K562 (cell line): ENCODE measurements around the gene CCDC85C. TPM values are rescaled to one million over a fixed set of nuclear protein-coding genes. Genes with fewer than 3 reads are reported as not detected.

Experiments
- ATAC-seq: fragments of 200-7000 bp; cut with Tn5 transposase; 3 replicates; pipeline ENCODE4 v1.9.1; 2020; ENCODE audit warnings: moderate library complexity
- BruUV-seq: library from RNA; stranded (reverse); fragments of 400-500 nt; replicated peaks from 2 replicates; lab custom pipeline; 2021; lab: Mats Ljungman, UMichigan
- CTCF ChIA-PET: fragments of 300-600 bp; formaldehyde crosslinking; extraction: SDS; loops from one replicate; lab custom pipeline; 2021; ENCODE audit warnings: low intra/inter-chr PET ratio; lab: Yijun Ruan, JAX
- POLR2A ChIA-PET: fragments of 300-600, 350-650 bp; sonication (Branson Sonifier 250); formaldehyde crosslinking; extraction: SDS; loops from one replicate; lab custom pipeline; 2021; ENCODE audit warnings: antibody characterized with exemption, inconsistent platforms; lab: Yijun Ruan, JAX
- DNase-seq, 4 experiments: peaks; one replicate each; pipeline versions ENCODE4 v3.0.0 to v3.0.0-alpha.2; 2011 to 2018; ENCODE audit warnings: low spot score in 3 of 4, mixed read lengths in 3 of 4; ENCODE audit errors: extremely low read depth in 1 of 4
- FAIRE-seq: peaks from 2 replicates; lab custom pipeline; 2011; peaks lifted over from hg19 to GRCh38; lab: Jason Lieb, UNC
- H2AFZ ChIP-seq: 2 replicates; pipeline ENCODE4 v1.6.0; 2011; ENCODE audit warnings: low read depth, low read length, control low read depth, inconsistent platforms
- H3K27ac ChIP-seq: fragments of 200-600 bp; 3 replicates; pipeline ENCODE4 v1.8.0; 2011; ENCODE audit warnings: low read depth, mild to moderate bottlenecking, control low read depth, inconsistent platforms, low read length, moderate library complexity, mixed read lengths; ENCODE audit errors: extremely low read depth
- H3K27me3 ChIP-seq, 2 experiments: fragments of 300-600 bp in 1 of 2; 2 replicates in 1 of 2; 3 replicates in 1 of 2; pipeline versions ENCODE4 v1.6.0 to v1.8.0; 2011; ENCODE audit warnings: inconsistent platforms in 2 of 2, low read length in 2 of 2, mild to moderate bottlenecking in 1 of 2, mixed read lengths in 1 of 2, moderate library complexity in 1 of 2; ENCODE audit not compliant: control insufficient read depth in 2 of 2, insufficient read depth in 2 of 2
- H3K36me3 ChIP-seq: fragments of 300-600 bp; 3 replicates; pipeline ENCODE4 v1.8.0; 2011; ENCODE audit warnings: mild to moderate bottlenecking, low read length, inconsistent platforms; ENCODE audit not compliant: control insufficient read depth, insufficient read depth
- H3K4me1 ChIP-seq, 2 experiments: fragments of 200-600 bp in 1 of 2; replicated peaks in 1 of 2; 2 replicates in 1 of 2; 3 replicates in 1 of 2; pipeline versions ENCODE4 v1.5.1 to v1.8.0; 2011; ENCODE audit warnings: inconsistent platforms in 2 of 2, low read length in 2 of 2, mild to moderate bottlenecking in 1 of 2, mixed read lengths in 1 of 2, moderate library complexity in 1 of 2; ENCODE audit not compliant: control insufficient read depth in 2 of 2, insufficient read depth in 2 of 2
- H3K4me2 ChIP-seq: 2 replicates; pipeline ENCODE4 v1.6.1; 2011; ENCODE audit warnings: low read length, control low read depth, inconsistent platforms, mixed read lengths; ENCODE audit not compliant: insufficient read depth
- H3K4me3 ChIP-seq: fragments of 200-600 bp; sonication (generic), shearing (Covaris generic); 2 replicates; pipeline ENCODE4 v1.5.1; 2016; ENCODE audit warnings: control low read depth, inconsistent platforms
- H3K79me2 ChIP-seq: fragments of 200-600 bp; 3 replicates; pipeline ENCODE4 v1.8.0; 2011; ENCODE audit warnings: low read length, inconsistent platforms; ENCODE audit not compliant: control insufficient read depth, insufficient read depth
- H3K9ac ChIP-seq, 2 experiments: 2 replicates each; pipeline versions ENCODE4 v1.6.0 to v1.6.1; 2011; ENCODE audit warnings: low read depth in 2 of 2, low read length in 2 of 2, control low read depth in 1 of 2, inconsistent platforms in 1 of 2, mild to moderate bottlenecking in 1 of 2, mixed read lengths in 1 of 2; ENCODE audit not compliant: insufficient read depth in 1 of 2
- H3K9me1 ChIP-seq: one replicate; pipeline ENCODE4 v1.6.0; 2011; ENCODE audit warnings: inconsistent platforms, mild to moderate bottlenecking, low read length, moderate library complexity; ENCODE audit not compliant: control insufficient read depth, insufficient read depth
- H3K9me3 ChIP-seq: replicated peaks from 2 replicates; pipeline ENCODE4 v1.5.1; 2011; ENCODE audit warnings: low read depth, low read length, inconsistent platforms; ENCODE audit not compliant: control insufficient read depth, insufficient read depth
- H4K20me1 ChIP-seq: replicated peaks from 2 replicates; pipeline ENCODE4 v1.6.1; 2011; ENCODE audit warnings: low read length, inconsistent platforms, mixed read lengths; ENCODE audit not compliant: control insufficient read depth, insufficient read depth
- CBX2 ChIP-seq: fragments of 200-600 bp; sonication (generic); IDR thresholded peaks from one replicate; pipeline ENCODE4 v1.6.1; 2012; ENCODE audit warnings: mild to moderate bottlenecking, low read length, inconsistent platforms; ENCODE audit not compliant: insufficient read depth, poor library complexity, severe bottlenecking
- CSDE1 ChIP-seq, 2 experiments: fragments of 450-650 bp; IDR thresholded peaks; 2 replicates each; pipeline ENCODE4 v1.6.1; 2016; ENCODE audit warnings: mild to moderate bottlenecking in 1 of 2
- EWSR1 ChIP-seq: fragments of 450-650 bp; IDR thresholded peaks from 2 replicates; pipeline ENCODE4 v1.6.1; 2018; ENCODE audit warnings: borderline replicate concordance, mild to moderate bottlenecking, low read depth, moderate library complexity; ENCODE audit not compliant: partially characterized antibody
- FOXP4 ChIP-seq: sonication (generic); formaldehyde crosslinking; IDR thresholded peaks from 2 replicates; pipeline ENCODE4 v1.8.0; 2022; ENCODE audit warnings: mild to moderate bottlenecking, missing genetic modification reagents, borderline replicate concordance
- KLF16 ChIP-seq: IDR thresholded peaks from 2 replicates; pipeline ENCODE4 v1.6.1; 2016; ENCODE audit warnings: antibody characterized with exemption
- NEUROD1 ChIP-seq: fragments of 150-350 bp; IDR thresholded peaks from 2 replicates; pipeline ENCODE4 v1.6.1; 2014; ENCODE audit warnings: borderline replicate concordance, low read length, low read depth; ENCODE audit not compliant: partially characterized antibody
- NR1H2 ChIP-seq: sonication (generic); formaldehyde crosslinking; IDR thresholded peaks from 2 replicates; pipeline ENCODE4 v1.4.0; 2020; ENCODE audit warnings: mild to moderate bottlenecking, missing genetic modification reagents
- RNF2 ChIP-seq: sonication (generic); IDR thresholded peaks from 2 replicates; pipeline ENCODE4 v1.6.1; 2016
- SIN3B ChIP-seq: fragments of 450-650 bp; IDR thresholded peaks from 2 replicates; pipeline ENCODE4 v1.6.1; 2017; ENCODE audit warnings: low read depth, mild to moderate bottlenecking, moderate library complexity
- SIX5 ChIP-seq, 2 experiments: IDR thresholded peaks; 2 replicates each; pipeline ENCODE4 v1.6.1; 2011; ENCODE audit warnings: low read length in 2 of 2, borderline replicate concordance in 1 of 2, low read depth in 1 of 2, mild to moderate bottlenecking in 1 of 2, moderate library complexity in 1 of 2; ENCODE audit not compliant: insufficient read depth in 1 of 2
- UBTF ChIP-seq, 2 experiments: IDR thresholded peaks; 2 replicates each; pipeline ENCODE4 v1.6.1; 2012; ENCODE audit warnings: improper control_type of control experiment in 2 of 2, low read depth in 2 of 2, low read length in 2 of 2, borderline replicate concordance in 1 of 2
- ZNF668 ChIP-seq: fragments of 250-450 bp; sonication (Bioruptor Pico); IDR thresholded peaks from 2 replicates; pipeline ENCODE4 v1.8.0; 2022; ENCODE audit warnings: mild to moderate bottlenecking, inconsistent platforms
- WGBS: fragments of 100-300 bp; shearing (Covaris generic); methylation state at CpG from one replicate; pipeline ENCODE4 v1.1.6; 2016; ENCODE audit warnings: low coverage, mixed read lengths; ENCODE audit not compliant: insufficient coverage; ENCODE audit errors: missing lambda C conversion rate; 5-methylcytosine and 5-hydroxymethylcytosine counted together
- in situ Hi-C: fragments of 300-500 bp; cut with MboI; formaldehyde crosslinking; loops from 4 replicates; pipeline ENCODE4 v1.15.0; 2018; ENCODE audit warnings: inconsistent platforms, mixed read lengths
- intact Hi-C: fragments of 100-400 bp; cut with micrococcal nuclease; formaldehyde crosslinking; loops from 2 replicates; pipeline ENCODE4 v1.14.2; 2022
- polyA plus RNA-seq, 8 experiments: library from polyadenylated mRNA; depleted of rRNA in 4 of 8; stranded (reverse) in 5 of 8; unstranded in 3 of 8; fragments of >200 nt; fragmentation: Nextera tagmentation in 2 of 8; fragmentation: Illumina TruSeq in 1 of 8; extraction: Ambion mirVana in 2 of 8; extraction: Trizol in 1 of 8; gene quantifications; 2 replicates each; pipeline versions ENCODE4 v1.2.1 to v1.2.3, GENCODE V29; 2011 to 2014; ENCODE audit warnings: inconsistent platforms in 1 of 8, missing spikeins in 1 of 8
- total RNA-seq, 7 experiments: library from RNA; depleted of rRNA in 6 of 7; stranded (reverse); fragments of >200 nt in 6 of 7; fragmentation: Illumina TruSeq in 2 of 7; extraction: Trizol in 2 of 7; gene quantifications; 2 replicates each; pipeline versions ENCODE4 v1.2.1 to v1.2.3, GENCODE V29; 2011 to 2021; ENCODE audit warnings: low replicate concordance in 1 of 7

Gene CCDC85C
- total and polyA plus RNA-seq, 9 of the 15 experiments (the other 6 are each of a cell fraction or from before 2014, with no cell fraction given): 0.18 to 22.0 (median 6.3) TPM

GRCh38 chr14:99539491-99539890 lies 64.5 kb downstream of the CCDC85C start:
- H3K79me2 ChIP-seq: no peaks in the 10 kb centered on the region; the same call in 2 of the 3 replicates
- BruUV-seq: no TSS peak
- peaks cover 26% of the 10 kb centered on the region for H4K20me1 ChIP-seq
- H3K27ac ChIP-seq: no peak overlapping the region
- CTCF ChIA-PET: no interaction called here
- in situ Hi-C loops (no loop called here), intact Hi-C loops (no loop called here)
- ATAC-seq (no peak), FAIRE-seq (no peak), DNase-seq (no peak)
- H3K4me2 ChIP-seq: no peak overlapping the region
- TF ChIP-seq RNF2: no peak
- TF ChIP-seq UBTF (IDR thresholded peaks at IDR 0.05; ENCODE audit: borderline replicate concordance in 1 of 2, low read depth in 2 of 2, low read length in 2 of 2): no peak
- no peak for TF ChIP-seq SIN3B
- H3K36me3 ChIP-seq: no peaks in the 10 kb centered on the region
- H3K9ac ChIP-seq: no peak overlapping the region
- H3K4me3 ChIP-seq: no peak overlapping the region
- WGBS: 37% methylated on average over 7 of the region's 9 CpGs
- H3K9me3 ChIP-seq: no peaks in the 10 kb centered on the region
- peaks cover 3% of the 10 kb centered on the region for H3K9me1 ChIP-seq
- H3K27me3 ChIP-seq: no peaks in the 10 kb centered on the region
- POLR2A ChIA-PET: no interaction called here
- H2AFZ ChIP-seq: no peak overlapping the region
- peaks cover 0 to 41% of the 10 kb centered on the region in 2 experiments; a peak in 2 of 5 replicates for H3K4me1 ChIP-seq

- H3K4me3 ChIP-seq: no peak overlapping the region
- H2AFZ ChIP-seq: no peak overlapping the region
- 41% methylated on average over 3 of the region's 5 CpGs for WGBS
- no peaks in the 10 kb centered on the region for H3K36me3 ChIP-seq
- in situ Hi-C loops: no loop called here
- POLR2A ChIA-PET: no interaction called here
- H3K27ac ChIP-seq: no peak overlapping the region
- no peaks in the 10 kb centered on the region for H3K9me3 ChIP-seq
- no TSS peak for BruUV-seq
- DNase-seq (no peak), ATAC-seq (no peak), FAIRE-seq (no peak)
- no peak overlapping the region for H3K4me2 ChIP-seq
- H4K20me1 ChIP-seq: peaks cover 26% of the 10 kb centered on the region
- H3K79me2 ChIP-seq: no peaks in the 10 kb centered on the region
- CTCF ChIA-PET: no interaction called here
- peaks cover 0 to 35% of the 10 kb centered on the region in 2 experiments; a peak in 2 of 5 replicates for H3K4me1 ChIP-seq
- intact Hi-C loops: no loop called here
- peaks cover 3% of the 10 kb centered on the region for H3K9me1 ChIP-seq
- no peak overlapping the region for H3K9ac ChIP-seq
- H3K27me3 ChIP-seq: no peaks in the 10 kb centered on the region
- TF ChIP-seq FOXP4 (CRISPR knock-in tag) (no peak), NR1H2 (CRISPR knock-in tag) (no peak), ZNF668 (CRISPR knock-in tag) (no peak), NEUROD1 (no peak), CBX2 (no peak), EWSR1 (no peak), KLF16 (no peak), CSDE1 (IDR thresholded peaks at IDR 0.05) (no peak), SIX5 (IDR thresholded peaks at IDR 0.05; ENCODE audit: borderline replicate concordance in 1 of 2, insufficient read depth in 1 of 2, low read depth in 1 of 2, low read length in 2 of 2) (no peak)
These were observed 65.3 kb downstream of the CCDC85C start for GRCh38 chr14:99538733-99539132.
